Muscle of leg (tissue), 11 donors: ENCODE data around the gene FOXK1. TPM values are rescaled to one million over a fixed set of nuclear protein-coding genes. Genes with fewer than 3 reads are reported as not detected.
"Not testable (repeated sequence)": the region's sequence is repeated elsewhere in the genome, so short reads cannot be mapped to it uniquely, and the experiment has no call there.

Experiments
- DNase-seq: peaks from one replicate; pipeline ENCODE4 v3.0.0; 2013
- H3K27ac ChIP-seq: one replicate; pipeline ENCODE4 v1.5.1; 2013; ENCODE audit warnings: mild to moderate bottlenecking, low read length, control low read depth
- H3K27me3 ChIP-seq: one replicate; pipeline ENCODE4 v1.6.1; 2013; ENCODE audit warnings: low read length; ENCODE audit not compliant: control insufficient read depth, insufficient read depth
- H3K36me3 ChIP-seq: one replicate; pipeline ENCODE4 v1.6.1; 2013; ENCODE audit warnings: low read length; ENCODE audit not compliant: control insufficient read depth, insufficient read depth
- H3K4me1 ChIP-seq: one replicate; pipeline ENCODE4 v1.6.1; 2013; ENCODE audit warnings: low read length; ENCODE audit not compliant: control insufficient read depth, insufficient read depth
- H3K4me3 ChIP-seq: one replicate; pipeline ENCODE4 v1.5.1; 2013; ENCODE audit warnings: low read length, control low read depth
- H3K9me3 ChIP-seq: replicated peaks from 2 replicates; pipeline ENCODE4 v1.6.1; 2013; ENCODE audit warnings: low read depth, low read length; ENCODE audit not compliant: control insufficient read depth
- WGBS: methylation state at CpG from one replicate; pipeline ENCODE4 v1.1.5; 2013; ENCODE audit warnings: missing lambda C conversion rate; ENCODE audit not compliant: insufficient coverage; 5-methylcytosine and 5-hydroxymethylcytosine counted together
- polyA plus RNA-seq, 8 donors: library from polyadenylated mRNA; unstranded; fragments of 120-200 nt; gene quantifications; one replicate each; pipeline versions ENCODE4 v1.2.1 to v1.2.3, GENCODE V29; 2013; ENCODE audit warnings: inconsistent platforms in 1 of 8, low replicate concordance in 1 of 8; ENCODE audit not compliant: insufficient read length in 8 of 8, insufficient read depth in 1 of 8
- total RNA-seq: library from RNA; stranded (reverse); fragments of 120-200 nt; gene quantifications from one replicate; pipeline ENCODE4 v1.2.4, GENCODE V29; 2013

FOXK1 gene
- total and polyA plus RNA-seq, 9 donors: 10.9 to 19.8 (median 18.2) TPM

DNA sequence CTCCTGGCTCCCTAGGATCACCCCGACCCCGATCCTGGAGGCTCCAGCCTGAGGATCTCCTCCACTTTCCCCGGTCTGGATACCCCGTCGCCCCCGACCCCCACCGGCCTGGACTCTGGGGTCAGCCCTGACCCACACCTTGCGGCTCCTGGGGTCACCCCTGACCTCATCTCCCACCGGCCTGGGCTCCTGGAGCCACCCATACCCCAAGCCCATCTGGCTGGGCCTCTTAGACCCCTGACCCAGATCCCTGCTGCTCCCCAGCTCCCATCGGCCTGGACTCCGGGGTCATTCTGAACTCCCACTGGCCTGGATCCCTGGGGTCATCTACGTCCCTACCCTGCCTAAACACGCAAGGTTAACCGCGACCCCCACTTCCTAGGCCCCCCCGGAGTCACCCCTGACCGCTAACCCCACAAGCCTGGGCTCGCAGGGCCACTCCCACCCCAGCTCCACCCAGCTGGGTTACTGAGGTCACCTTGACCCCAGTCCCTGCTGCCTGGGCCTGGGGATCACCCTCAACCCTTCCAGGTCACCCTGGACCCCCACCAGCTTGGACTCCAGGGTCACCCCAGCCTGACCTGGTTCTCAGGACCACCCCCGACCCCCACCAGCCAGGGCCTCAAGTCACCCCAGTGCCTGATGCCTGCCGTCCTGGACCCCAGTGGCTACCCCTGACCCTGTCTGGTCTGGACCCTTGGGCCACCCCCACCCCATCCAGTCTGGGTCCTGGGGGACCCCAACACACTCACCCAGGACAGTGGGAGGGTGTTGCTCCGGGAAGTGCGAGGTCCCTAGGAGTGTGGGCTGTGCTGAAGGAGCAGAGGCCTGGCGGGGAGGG, 1.2 kb downstream of the FOXK1 start:
- peaks cover 20% of the 10 kb centered on the region for H3K4me1 ChIP-seq
- no peak for DNase-seq

DNA sequence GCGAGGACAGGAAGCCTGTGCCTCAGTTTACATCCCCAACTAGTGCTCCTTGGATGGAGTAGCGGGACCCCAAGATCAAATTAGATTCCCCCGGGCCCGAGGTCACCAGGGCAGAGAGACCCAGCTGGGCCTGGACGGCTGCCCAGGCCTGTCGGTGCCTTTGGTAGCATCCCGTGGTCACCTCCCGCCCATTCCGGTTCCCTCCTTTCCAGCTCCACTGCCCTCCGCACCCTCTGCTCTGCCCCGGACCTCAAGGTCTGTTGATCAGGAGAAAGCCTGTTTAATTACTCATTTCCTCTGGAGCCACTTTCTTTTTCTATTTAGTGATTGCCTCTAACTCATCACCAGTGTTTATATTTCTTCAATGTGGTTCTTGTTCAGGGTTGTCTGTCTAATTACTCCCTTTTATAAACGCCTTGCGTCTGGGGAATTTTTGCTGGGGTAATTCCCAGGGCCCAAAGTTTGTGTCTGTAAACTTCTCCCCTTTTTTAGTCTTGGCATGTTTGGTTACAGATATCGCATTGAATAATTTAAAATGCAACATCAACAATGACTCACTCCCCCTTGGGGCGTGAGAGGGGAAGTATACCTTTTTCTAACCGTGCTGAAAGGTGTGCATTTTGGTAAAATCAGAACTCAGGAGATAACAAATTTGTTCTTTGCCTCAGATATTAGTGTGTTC, 1.9 kb downstream of the FOXK1 start:
- WGBS: 8% methylated on average over 9 of the region's 16 CpGs

More for the DNA sequence above, 1.2 kb downstream of the FOXK1 start:
- Histone ChIP-seq H3K9me3 (no peaks in the 10 kb centered on the region), H3K27me3 (no peaks in the 10 kb centered on the region), H3K4me3 (peak overlapping the region; percentile 80), H3K27ac (peak overlapping the region; percentile 87), H3K36me3 (no peaks in the 10 kb centered on the region)
- WGBS: 3% methylated on average over 20 of the region's 23 CpGs

DNA sequence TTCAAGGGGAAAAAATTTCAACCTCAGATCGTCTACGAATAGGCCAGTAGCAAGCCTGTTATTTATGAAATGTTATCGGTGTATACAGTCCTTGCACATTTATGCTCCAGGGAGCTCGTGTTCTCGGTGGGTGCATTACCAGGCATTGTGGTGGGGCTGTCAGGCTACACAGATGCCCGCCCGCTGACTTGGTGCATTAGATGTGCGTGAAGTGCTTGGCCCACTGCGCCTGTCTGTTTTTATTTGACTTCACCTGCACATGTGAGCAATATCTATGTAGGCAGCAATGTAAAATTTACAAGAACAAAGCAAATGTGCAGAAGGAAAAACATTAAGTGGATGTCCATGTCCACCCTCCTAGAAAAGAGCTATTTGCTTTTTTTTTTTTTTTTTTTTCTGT, 2.8 kb downstream of the FOXK1 start:
- DNase-seq: no peak
- no peaks in the 10 kb centered on the region for H3K36me3 ChIP-seq
- 70% methylated on average over 8 of the region's 9 CpGs for WGBS
- H3K9me3 ChIP-seq: no peaks in the 10 kb centered on the region
- no peak overlapping the region for H3K4me3 ChIP-seq
- peak overlapping the region; percentile 3 for H3K27ac ChIP-seq
- no peaks in the 10 kb centered on the region for H3K27me3 ChIP-seq
- peaks cover 28% of the 10 kb centered on the region for H3K4me1 ChIP-seq

More for the DNA sequence above, 1.9 kb downstream of the FOXK1 start:
- Histone ChIP-seq H3K4me3 (peak overlapping the region; percentile 80), H3K9me3 (no peaks in the 10 kb centered on the region), H3K27me3 (no peaks in the 10 kb centered on the region), H3K4me1 (peaks cover 20% of the 10 kb centered on the region), H3K36me3 (no peaks in the 10 kb centered on the region), H3K27ac (peak overlapping the region; percentile 87)
- DNase-seq: peak; percentile 56

DNA sequence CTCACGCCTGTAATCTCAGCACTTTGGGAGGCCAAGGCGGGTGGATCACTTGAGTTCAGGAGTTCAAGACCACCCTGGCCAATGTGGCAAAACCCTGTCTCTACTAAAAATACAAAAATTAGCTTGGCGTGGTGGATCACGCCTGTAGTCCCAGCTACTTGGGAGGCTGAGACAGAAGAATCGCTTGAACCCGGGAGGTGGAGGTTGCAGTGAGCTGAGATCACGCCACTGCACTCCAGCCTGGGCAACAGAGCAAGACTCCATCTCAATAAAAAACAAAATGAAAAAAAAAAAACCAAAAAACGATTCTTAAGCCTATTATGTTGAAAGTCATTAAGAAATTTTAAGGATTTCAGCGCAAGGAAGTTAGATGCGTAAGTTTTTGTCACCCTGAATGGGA, 3.6 kb downstream of the FOXK1 start:
- H3K36me3 ChIP-seq, H3K27ac ChIP-seq, H3K4me3 ChIP-seq, H3K9me3 ChIP-seq, DNase-seq, H3K27me3 ChIP-seq: not testable (repeated sequence)
- peaks cover 30% of the 10 kb centered on the region for H3K4me1 ChIP-seq
- 100% methylated on average over 4 of the region's 10 CpGs for WGBS

DNA sequence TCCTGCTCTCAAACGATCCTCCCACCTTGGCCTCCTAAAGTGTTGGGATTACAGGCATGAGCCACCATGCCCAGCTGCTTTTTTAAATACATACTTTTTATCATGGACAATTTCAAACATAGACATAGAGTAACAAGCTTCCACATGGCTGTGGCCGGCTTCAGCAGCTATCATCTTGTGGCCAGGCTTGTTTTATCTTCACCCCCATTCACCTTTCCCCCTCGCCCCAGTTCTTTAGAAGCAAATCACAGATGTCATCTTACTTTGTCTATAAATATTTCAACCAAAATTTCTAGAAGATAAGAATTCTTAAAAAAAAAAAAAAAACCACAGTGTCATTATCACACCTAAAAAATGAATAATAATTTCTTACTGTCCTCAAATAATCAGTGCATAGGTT, 5.9 kb downstream of the FOXK1 start:
- DNase-seq: no peak
- H3K4me1 ChIP-seq: peaks cover 31% of the 10 kb centered on the region
- no peak overlapping the region for H3K4me3 ChIP-seq
- no peak overlapping the region for H3K27ac ChIP-seq
- H3K9me3 ChIP-seq: no peaks in the 10 kb centered on the region
- WGBS: 76% methylated on average over 2 of the region's 3 CpGs
- no peaks in the 10 kb centered on the region for H3K36me3 ChIP-seq
- H3K27me3 ChIP-seq: no peaks in the 10 kb centered on the region

- H3K27me3 ChIP-seq: no peaks in the 10 kb centered on the region
- H3K4me1 ChIP-seq: peaks cover 21% of the 10 kb centered on the region
- WGBS: 64% methylated on average over 6 of the region's 12 CpGs
- no peaks in the 10 kb centered on the region for H3K9me3 ChIP-seq
- H3K27ac ChIP-seq: no peak overlapping the region
- no peak overlapping the region for H3K4me3 ChIP-seq
- DNase-seq: no peak
- H3K36me3 ChIP-seq: no peaks in the 10 kb centered on the region
Measured at GRCh38 chr7:4689151-4689550, 7.1 kb downstream of the FOXK1 start.

DNA sequence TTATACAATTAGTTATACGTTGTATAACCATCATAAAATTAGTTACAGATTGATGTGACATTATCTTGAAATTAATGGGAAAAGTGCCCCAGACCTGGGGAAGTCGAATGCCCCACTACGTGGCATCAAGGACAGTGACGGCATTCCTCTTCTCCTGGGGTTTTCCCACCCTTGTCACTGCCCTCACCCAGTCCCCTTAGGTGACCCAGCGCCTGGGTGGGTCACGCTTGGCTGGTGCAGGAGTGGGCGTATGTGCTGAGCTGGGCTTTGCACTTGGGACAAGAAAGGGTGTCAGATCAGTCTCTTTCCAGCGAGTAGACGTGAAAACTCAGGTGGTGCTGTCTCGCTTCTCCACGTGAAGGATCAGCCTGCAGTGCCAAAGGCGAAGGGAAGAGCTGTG, 7.6 kb downstream of the FOXK1 start:
- H3K4me1 ChIP-seq: peaks cover 19% of the 10 kb centered on the region
- no peak overlapping the region for H3K4me3 ChIP-seq
- DNase-seq: no peak
- H3K27me3 ChIP-seq: no peaks in the 10 kb centered on the region
- no peaks in the 10 kb centered on the region for H3K36me3 ChIP-seq
- 64% methylated on average over 8 of the region's 12 CpGs for WGBS
- no peaks in the 10 kb centered on the region for H3K9me3 ChIP-seq
- no peak overlapping the region for H3K27ac ChIP-seq

GRCh38 chr7:4690953-4691856, 9.1 kb downstream of the FOXK1 start:
- Histone ChIP-seq H3K27ac (peak overlapping the region; percentile 72), H3K36me3 (peaks cover 4% of the 10 kb centered on the region), H3K4me1 (peaks cover 23% of the 10 kb centered on the region), H3K27me3 (no peaks in the 10 kb centered on the region), H3K4me3 (no peak overlapping the region), H3K9me3 (no peaks in the 10 kb centered on the region)
- no peak for DNase-seq
- WGBS: 88% methylated on average over 6 of the region's 23 CpGs

GRCh38 chr7:4692055-4692454, 10.0 kb downstream of the FOXK1 start:
- peaks cover 4% of the 10 kb centered on the region for H3K36me3 ChIP-seq
- H3K9me3 ChIP-seq: no peaks in the 10 kb centered on the region
- no peaks in the 10 kb centered on the region for H3K27me3 ChIP-seq
- peaks cover 23% of the 10 kb centered on the region for H3K4me1 ChIP-seq
- H3K4me3 ChIP-seq: no peak overlapping the region
- peak overlapping the region; percentile 72 for H3K27ac ChIP-seq
- DNase-seq: peak; percentile 93
- WGBS: 24% methylated on average over 3 of the region's 5 CpGs

DNA sequence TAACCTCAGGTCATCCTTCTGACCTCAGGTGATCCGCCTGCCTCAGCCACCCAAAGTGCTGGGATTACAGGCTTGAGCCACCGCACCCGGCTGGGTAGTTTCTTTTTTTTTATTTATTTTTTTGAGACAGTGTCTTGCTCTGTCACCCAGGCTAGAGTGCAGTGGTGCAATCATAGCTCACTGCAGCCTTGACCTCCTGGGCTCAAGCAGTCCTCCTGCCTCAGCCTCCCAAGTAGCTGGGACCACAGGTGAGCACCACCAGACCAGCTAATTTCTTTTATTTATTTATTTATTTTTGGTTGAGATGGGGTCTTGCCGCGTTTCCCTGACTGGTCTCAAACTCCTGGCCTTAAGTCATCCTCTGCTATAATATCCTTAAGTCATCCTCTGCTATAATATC, 10.5 kb downstream of the FOXK1 start:
- not testable (repeated sequence) for DNase-seq, H3K36me3 ChIP-seq, H3K9me3 ChIP-seq, H3K27me3 ChIP-seq, H3K27ac ChIP-seq, H3K4me3 ChIP-seq
- no CpG with 5 or more reads among the region's 5 CpGs for WGBS
- H3K4me1 ChIP-seq: peaks cover 23% of the 10 kb centered on the region
